HG03108 (cell line): ENCODE measurements around the gene CRISP1.
"Not testable (repeated sequence)": the region's sequence is repeated elsewhere in the genome, so short reads cannot be mapped to it uniquely, and the experiment has no call there.

Experiments
- ATAC-seq: cut with Tn5 transposase; IDR thresholded peaks from one replicate; pipeline ENCODE4 v1.9.1; 2021; ENCODE audit warnings: moderate library complexity; ENCODE audit not compliant: unreplicated experiment

Gene CRISP1

GRCh38 chr6:49841424-49841823 lies 24.9 kb downstream of the CRISP1 start:
- ATAC-seq = no peak

- ATAC-seq = no peak
Measured at GRCh38 chr6:49839957-49840356, 26.4 kb downstream of the CRISP1 start.

- ATAC-seq = no peak
Measured at GRCh38 chr6:49839162-49839561, 27.2 kb downstream of the CRISP1 start.

GRCh38 chr6:49835140-49835539 lies 31.2 kb downstream of the CRISP1 start:
- no peak for ATAC-seq

- no peak for ATAC-seq
Measured at GRCh38 chr6:49833386-49833785, 32.9 kb downstream of the CRISP1 start.

GRCh38 chr6:49826743-49827406 lies 39.5 kb downstream of the CRISP1 start:
- ATAC-seq = peak; percentile 96

GRCh38 chr6:49815166-49815565 lies 51.2 kb downstream of the CRISP1 start:
- no peak for ATAC-seq

- no peak for ATAC-seq
Measured at GRCh38 chr6:49813248-49813647, 53.1 kb downstream of the CRISP1 start.

GRCh38 chr6:49806145-49806544 lies 60.2 kb downstream of the CRISP1 start:
- ATAC-seq = no peak

- no peak for ATAC-seq
Measured at GRCh38 chr6:49805246-49805645, 61.1 kb downstream of the CRISP1 start.

GRCh38 chr6:49801525-49801924 lies 64.8 kb downstream of the CRISP1 start:
- no peak for ATAC-seq

- ATAC-seq = no peak
Measured at GRCh38 chr6:49799090-49799489, 67.2 kb downstream of the CRISP1 start.

- ATAC-seq = not testable (repeated sequence)
Measured at GRCh38 chr6:49796842-49797455, 69.4 kb downstream of the CRISP1 start.

- ATAC-seq = no peak
Measured at GRCh38 chr6:49790341-49790740, 76.0 kb downstream of the CRISP1 start.

- ATAC-seq = no peak
Measured at GRCh38 chr6:49787176-49787575, 79.2 kb downstream of the CRISP1 start, which contains the start of gene PGK2. Gene PGK2 (minus strand): TSS chr6:49787285. CDS start chr6:49787187, 98 bp downstream.

- ATAC-seq = no peak
Measured at GRCh38 chr6:49784272-49784671, 82.1 kb downstream of the CRISP1 start.
